Measurements from ENCODE around the gene AVPR1B.
A peak's percentile ranks its signal among the peaks of the same experiment; 100 is the strongest.

AVPR1B gene, protein sequence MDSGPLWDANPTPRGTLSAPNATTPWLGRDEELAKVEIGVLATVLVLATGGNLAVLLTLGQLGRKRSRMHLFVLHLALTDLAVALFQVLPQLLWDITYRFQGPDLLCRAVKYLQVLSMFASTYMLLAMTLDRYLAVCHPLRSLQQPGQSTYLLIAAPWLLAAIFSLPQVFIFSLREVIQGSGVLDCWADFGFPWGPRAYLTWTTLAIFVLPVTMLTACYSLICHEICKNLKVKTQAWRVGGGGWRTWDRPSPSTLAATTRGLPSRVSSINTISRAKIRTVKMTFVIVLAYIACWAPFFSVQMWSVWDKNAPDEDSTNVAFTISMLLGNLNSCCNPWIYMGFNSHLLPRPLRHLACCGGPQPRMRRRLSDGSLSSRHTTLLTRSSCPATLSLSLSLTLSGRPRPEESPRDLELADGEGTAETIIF

DNA sequence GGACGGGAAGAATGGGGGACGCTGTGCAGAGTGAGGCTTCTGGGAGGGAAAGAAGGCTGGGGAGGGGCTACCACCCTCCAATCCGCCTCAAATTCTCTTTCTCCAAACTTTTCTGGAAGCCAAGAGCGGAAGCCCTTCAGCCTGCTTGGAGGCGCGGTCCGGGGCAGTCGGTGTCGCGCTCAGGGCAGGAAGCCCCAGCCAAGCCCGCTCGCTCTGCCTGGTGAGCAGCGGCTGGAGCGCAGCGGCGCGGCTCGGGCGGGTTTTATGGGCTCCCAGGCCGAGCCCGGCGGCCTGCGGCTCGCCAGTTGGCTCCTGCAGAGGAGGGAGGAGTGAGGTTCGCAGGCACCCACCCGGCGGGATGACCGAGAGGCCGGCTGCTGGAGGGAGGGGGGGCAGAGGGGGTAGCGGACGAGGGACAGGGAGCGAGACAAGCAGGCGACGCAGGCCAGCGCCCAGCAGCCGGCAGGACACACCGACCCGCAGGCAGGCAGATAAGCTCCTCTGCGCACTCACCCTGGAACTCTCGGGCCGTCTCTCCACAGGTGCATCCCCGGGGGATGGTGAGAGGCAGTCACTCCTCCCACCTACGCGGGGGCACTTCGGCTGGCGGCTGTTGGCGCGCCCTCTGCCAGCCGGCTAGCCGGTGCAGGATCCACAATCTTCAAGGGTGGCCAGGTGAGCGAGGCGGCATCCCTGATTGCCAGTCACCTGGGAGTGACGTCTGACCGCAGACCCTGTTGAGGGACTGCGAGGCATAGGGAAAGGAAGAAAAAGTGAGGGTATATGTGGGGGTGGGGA is at the start of gene AVPR1B:
Gene AVPR1B (minus strand): TSS at position 238 of the 798 bp plus-strand sequence. CDS start 498 bp downstream, outside the sequence.
- H3K4me3 ChIP-seq (ENCODE audit: low read depth, low read length): peak within 1 kb of the TSS; percentile 21
- TF ChIP-seq, protein P1, sequence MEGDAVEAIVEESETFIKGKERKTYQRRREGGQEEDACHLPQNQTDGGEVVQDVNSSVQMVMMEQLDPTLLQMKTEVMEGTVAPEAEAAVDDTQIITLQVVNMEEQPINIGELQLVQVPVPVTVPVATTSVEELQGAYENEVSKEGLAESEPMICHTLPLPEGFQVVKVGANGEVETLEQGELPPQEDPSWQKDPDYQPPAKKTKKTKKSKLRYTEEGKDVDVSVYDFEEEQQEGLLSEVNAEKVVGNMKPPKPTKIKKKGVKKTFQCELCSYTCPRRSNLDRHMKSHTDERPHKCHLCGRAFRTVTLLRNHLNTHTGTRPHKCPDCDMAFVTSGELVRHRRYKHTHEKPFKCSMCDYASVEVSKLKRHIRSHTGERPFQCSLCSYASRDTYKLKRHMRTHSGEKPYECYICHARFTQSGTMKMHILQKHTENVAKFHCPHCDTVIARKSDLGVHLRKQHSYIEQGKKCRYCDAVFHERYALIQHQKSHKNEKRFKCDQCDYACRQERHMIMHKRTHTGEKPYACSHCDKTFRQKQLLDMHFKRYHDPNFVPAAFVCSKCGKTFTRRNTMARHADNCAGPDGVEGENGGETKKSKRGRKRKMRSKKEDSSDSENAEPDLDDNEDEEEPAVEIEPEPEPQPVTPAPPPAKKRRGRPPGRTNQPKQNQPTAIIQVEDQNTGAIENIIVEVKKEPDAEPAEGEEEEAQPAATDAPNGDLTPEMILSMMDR (conservative IDR thresholded peaks at IDR 0.05; ENCODE audit: low read depth, low read length): no peak
- DNase-seq (ENCODE audit: low read depth): peak; percentile 32

DNA sequence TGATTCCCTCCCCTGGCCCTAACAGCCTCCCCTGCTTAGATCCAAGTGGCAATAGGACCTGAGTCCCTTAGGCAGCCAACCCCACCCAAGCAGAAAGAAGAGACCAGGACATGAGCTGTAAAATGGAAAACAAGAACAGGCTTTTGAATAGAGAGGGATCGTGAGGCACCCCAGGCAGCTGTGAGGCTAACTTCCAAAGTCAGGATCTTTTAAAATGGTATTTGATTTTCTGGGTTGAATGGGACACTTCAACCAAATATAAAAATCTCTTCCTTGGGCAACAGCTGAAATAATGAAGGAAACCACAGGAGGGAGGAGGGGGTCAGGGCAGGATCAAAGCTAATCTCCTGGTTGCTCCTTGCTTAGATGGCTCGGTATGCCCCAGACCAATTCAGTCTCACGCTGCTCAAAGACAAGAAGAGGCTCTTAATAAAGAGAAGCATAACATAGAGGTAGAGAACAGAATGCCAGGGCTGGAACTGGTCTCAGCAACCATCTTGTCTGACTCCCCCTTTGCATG is 28.6 kb upstream of the AVPR1B start:
- TF ChIP-seq, protein P1 (conservative IDR thresholded peaks at IDR 0.05; ENCODE audit: low read depth, low read length): no peak
- H3K4me3 ChIP-seq (ENCODE audit: low read depth, low read length): no peak overlapping the region
- no peak for DNase-seq (ENCODE audit: low read depth)

DNA sequence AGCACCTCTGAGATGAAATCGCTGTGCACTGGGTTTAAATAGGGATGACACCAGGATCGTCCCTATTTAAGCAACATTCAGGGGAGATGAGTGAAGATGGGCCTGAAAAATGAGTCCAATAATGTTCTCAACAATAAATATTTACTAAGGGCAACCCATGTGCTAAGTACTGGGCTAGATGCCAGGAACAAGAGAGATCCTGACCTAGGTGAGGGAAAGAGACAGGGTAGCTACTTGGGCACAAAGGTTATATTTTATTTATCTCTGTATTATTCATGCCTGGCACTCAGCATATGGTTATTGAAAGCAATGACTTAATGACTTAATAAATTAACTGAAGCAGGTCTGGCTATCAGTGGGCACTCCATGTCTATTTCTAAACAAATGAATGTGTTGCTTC is 27.4 kb upstream of the AVPR1B start:
- DNase-seq (ENCODE audit: low read depth): peak; percentile 2
- TF ChIP-seq, protein P1 (conservative IDR thresholded peaks at IDR 0.05; ENCODE audit: low read depth, low read length): no peak
- H3K4me3 ChIP-seq (ENCODE audit: low read depth, low read length): no peak overlapping the region

DNA sequence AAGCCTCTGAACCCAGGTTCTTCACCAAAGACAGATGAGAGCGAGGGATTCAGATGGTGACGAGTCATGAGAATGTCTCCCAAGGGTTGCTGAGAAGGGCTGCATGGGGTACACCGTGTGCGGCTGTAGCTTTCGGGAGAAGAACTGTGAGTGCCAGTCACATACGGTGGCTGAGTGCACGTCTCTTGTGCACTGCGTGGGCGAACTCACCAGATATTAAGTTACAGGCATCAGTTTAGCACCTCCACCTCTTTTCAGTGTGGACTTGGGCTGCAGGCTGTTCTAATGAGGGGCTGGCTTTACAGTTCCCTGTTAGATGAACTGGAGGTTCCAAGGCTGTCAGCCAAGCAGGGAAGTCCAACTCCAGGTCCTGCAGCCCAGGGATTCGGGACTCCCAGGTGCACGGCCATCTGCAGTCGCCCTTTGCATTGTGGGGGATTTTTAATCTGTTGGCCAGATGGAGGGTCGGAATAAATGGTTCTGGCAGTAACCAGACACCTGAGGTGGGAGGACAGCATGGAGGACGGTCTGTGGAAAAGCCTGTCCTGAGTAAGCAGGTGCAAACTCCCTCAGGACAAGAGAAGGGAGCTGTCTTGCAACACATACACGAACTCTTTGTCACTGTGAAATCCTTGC is 26.5 kb upstream of the AVPR1B start:
- H3K4me3 ChIP-seq (ENCODE audit: low read depth, low read length): no peak overlapping the region
- TF ChIP-seq, protein P1 (conservative IDR thresholded peaks at IDR 0.05; ENCODE audit: low read depth, low read length): no peak
- DNase-seq (ENCODE audit: low read depth): no peak

DNA sequence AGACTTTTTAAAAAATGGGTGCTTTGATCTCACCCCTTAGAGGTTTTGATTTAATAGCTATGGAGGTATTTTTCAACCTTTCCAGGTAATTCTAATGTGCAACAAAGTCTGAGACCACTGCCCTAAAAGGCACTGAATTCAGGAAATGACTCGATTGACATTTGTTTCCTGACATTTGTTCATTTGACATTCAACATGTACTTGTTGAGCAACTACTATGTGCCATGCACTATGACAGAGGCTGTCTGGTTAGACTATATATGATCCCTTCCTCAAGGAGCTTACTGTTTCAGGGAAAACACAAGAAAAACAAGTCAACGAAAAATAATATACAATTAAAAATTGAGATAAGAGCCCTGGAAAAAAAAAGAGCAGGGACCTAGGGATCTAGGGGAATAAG is 25.6 kb upstream of the AVPR1B start:
- H3K4me3 ChIP-seq (ENCODE audit: low read depth, low read length): no peak overlapping the region
- no peak for DNase-seq (ENCODE audit: low read depth)
- TF ChIP-seq, protein P1 (conservative IDR thresholded peaks at IDR 0.05; ENCODE audit: low read depth, low read length): no peak

DNA sequence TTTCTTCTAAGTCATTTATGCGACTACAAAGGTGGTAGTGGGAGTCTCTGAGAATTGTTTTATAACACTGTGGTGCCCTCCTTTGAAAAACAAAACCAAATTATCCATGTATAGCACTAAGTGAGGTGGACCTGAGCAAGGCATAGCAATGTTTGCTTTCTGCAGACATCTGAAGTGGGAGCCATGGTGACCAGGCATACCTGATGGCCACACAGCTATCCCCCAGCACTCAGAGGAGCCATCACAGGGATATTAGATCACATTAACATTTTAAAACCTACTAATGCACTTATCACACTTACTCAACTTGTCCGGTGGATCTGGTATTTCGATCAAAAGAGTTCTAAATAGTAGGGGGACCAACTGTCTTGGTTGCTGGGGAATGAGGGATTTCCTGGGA is 24.8 kb upstream of the AVPR1B start:
- DNase-seq (ENCODE audit: low read depth): no peak
- TF ChIP-seq, protein P1 (conservative IDR thresholded peaks at IDR 0.05; ENCODE audit: low read depth, low read length): no peak
- H3K4me3 ChIP-seq (ENCODE audit: low read depth, low read length): no peak overlapping the region

All from choroid plexus epithelial cell (primary cell).